MCF 10A (cell line): ENCODE measurements around the gene CSDE1. TPM values are rescaled to one million over a fixed set of nuclear protein-coding genes. Genes with fewer than 3 reads are reported as not detected.
A peak's percentile ranks its signal among the peaks of the same experiment; 100 is the strongest.
"Not testable (repeated sequence)": the region's sequence is repeated elsewhere in the genome, so short reads cannot be mapped to it uniquely, and the experiment has no call there.

Experiments used
- BruUV-seq: library from RNA; stranded (reverse); fragments of 400-500 nt; replicated peaks from 2 replicates; lab custom pipeline; 2021; lab: Mats Ljungman, UMichigan
- CTCF ChIA-PET: fragments of 300-600 bp; sonication (Branson Sonifier 250); formaldehyde crosslinking; extraction: SDS; loops from one replicate; lab custom pipeline; 2021; ENCODE audit warnings: antibody characterized with exemption, inconsistent platforms; lab: Yijun Ruan, JAX
- POLR2A ChIA-PET: fragments of 300-600, 350-650 bp; sonication (Branson Sonifier 250); formaldehyde crosslinking; extraction: SDS; loops from one replicate; lab custom pipeline; 2020; ENCODE audit warnings: antibody characterized with exemption, inconsistent platforms; lab: Yijun Ruan, JAX
- DNase-seq: peaks from one replicate; pipeline ENCODE4 v3.0.0-alpha.2; 2018; ENCODE audit not compliant: unreplicated experiment
- H3K27ac Mint-ChIP-seq: one replicate; pipeline ENCODE4 v1.8.0; 2022; ENCODE audit warnings: mild to moderate bottlenecking, low read depth, mixed read lengths; ENCODE audit not compliant: unreplicated experiment
- H3K27me3 Mint-ChIP-seq: one replicate; pipeline ENCODE4 v1.8.0; 2022; ENCODE audit warnings: mixed read lengths; ENCODE audit not compliant: insufficient read depth, unreplicated experiment
- H3K36me3 Mint-ChIP-seq: one replicate; pipeline ENCODE4 v1.8.0; 2022; ENCODE audit warnings: mild to moderate bottlenecking, moderate library complexity, mixed read lengths; ENCODE audit not compliant: insufficient read depth, unreplicated experiment
- H3K4me1 Mint-ChIP-seq: one replicate; pipeline ENCODE4 v1.8.0; 2022; ENCODE audit warnings: mixed read lengths; ENCODE audit not compliant: insufficient read depth, unreplicated experiment
- H3K4me3 Mint-ChIP-seq: one replicate; pipeline ENCODE4 v1.8.0; 2022; ENCODE audit warnings: mild to moderate bottlenecking, moderate library complexity, mixed read lengths; ENCODE audit not compliant: unreplicated experiment
- H3K9me3 Mint-ChIP-seq: one replicate; pipeline ENCODE4 v1.8.0; 2022; ENCODE audit warnings: mixed read lengths; ENCODE audit not compliant: unreplicated experiment
- intact Hi-C: fragments of 100-400 bp; cut with micrococcal nuclease; formaldehyde crosslinking; loops from 2 replicates; pipeline ENCODE4 v1.14.1; 2022
- total RNA-seq: library from RNA; stranded (reverse); gene quantifications from 2 replicates; pipeline ENCODE4 v1.2.3, GENCODE V29; 2022
- TF ChIP-seq, protein P1 (sequence below): fragments of 200-600 bp; IDR thresholded peaks from one replicate; pipeline ENCODE4 v1.8.0; 2022; ENCODE audit warnings: antibody characterized with exemption, mild to moderate bottlenecking; ENCODE audit not compliant: unreplicated experiment

Gene CSDE1
- total RNA-seq, 1 experiment from 2014 or later = 580 TPM

- H3K27ac Mint-ChIP-seq = peak overlapping the region; percentile 100
- no peaks in the 10 kb centered on the region for H3K27me3 Mint-ChIP-seq
- peaks cover 30% of the 10 kb centered on the region for H3K36me3 Mint-ChIP-seq
- ChIA-PET CTCF (interaction anchor here (1.1 kb wide), 1 partner anchor 11 kb away, joined by 3 read pairs; no protein-coding TSS in a partner anchor), POLR2A (interaction anchor here (0.6 to 5.2 kb wide), 19 partner anchors 9 to 828 kb away, joined by 3 to 43 read pairs (median 3); partner anchors contain the start of genes DENND2C, HIPK1, NRAS and SIKE1)
- peaks cover 35% of the 10 kb centered on the region for H3K4me1 Mint-ChIP-seq
- TF ChIP-seq, protein P1, sequence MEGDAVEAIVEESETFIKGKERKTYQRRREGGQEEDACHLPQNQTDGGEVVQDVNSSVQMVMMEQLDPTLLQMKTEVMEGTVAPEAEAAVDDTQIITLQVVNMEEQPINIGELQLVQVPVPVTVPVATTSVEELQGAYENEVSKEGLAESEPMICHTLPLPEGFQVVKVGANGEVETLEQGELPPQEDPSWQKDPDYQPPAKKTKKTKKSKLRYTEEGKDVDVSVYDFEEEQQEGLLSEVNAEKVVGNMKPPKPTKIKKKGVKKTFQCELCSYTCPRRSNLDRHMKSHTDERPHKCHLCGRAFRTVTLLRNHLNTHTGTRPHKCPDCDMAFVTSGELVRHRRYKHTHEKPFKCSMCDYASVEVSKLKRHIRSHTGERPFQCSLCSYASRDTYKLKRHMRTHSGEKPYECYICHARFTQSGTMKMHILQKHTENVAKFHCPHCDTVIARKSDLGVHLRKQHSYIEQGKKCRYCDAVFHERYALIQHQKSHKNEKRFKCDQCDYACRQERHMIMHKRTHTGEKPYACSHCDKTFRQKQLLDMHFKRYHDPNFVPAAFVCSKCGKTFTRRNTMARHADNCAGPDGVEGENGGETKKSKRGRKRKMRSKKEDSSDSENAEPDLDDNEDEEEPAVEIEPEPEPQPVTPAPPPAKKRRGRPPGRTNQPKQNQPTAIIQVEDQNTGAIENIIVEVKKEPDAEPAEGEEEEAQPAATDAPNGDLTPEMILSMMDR = no peak
- no TSS peak for BruUV-seq
- H3K4me3 Mint-ChIP-seq = peak overlapping the region; percentile 97
- intact Hi-C loops = loop anchor here (2.0 kb wide), 1 partner anchor 40 kb away; the partner anchor contains the start of gene NRAS
- peak; percentile 71 for DNase-seq
- H3K9me3 Mint-ChIP-seq = no peaks in the 10 kb centered on the region
These were observed 782 bp downstream of the CSDE1 start for GRCh38 chr1:114756949-114757454.

- TF ChIP-seq, protein P1 = no peak
- CTCF ChIA-PET = interaction anchor here (0.6 to 1.2 kb wide), 4 partner anchors 12 to 1614 kb away, joined by 3 to 4 read pairs (median 4); no protein-coding TSS in a partner anchor
- POLR2A ChIA-PET = interaction anchor here (0.6 to 5.2 kb wide), 15 partner anchors 11 to 825 kb away, joined by 3 to 43 read pairs (median 3); partner anchors contain the start of genes DENND2C, NRAS and SIKE1
- no peak for DNase-seq
- Mint-ChIP-seq H3K4me3 (peak overlapping the region; percentile 97), H3K27ac (peak overlapping the region; percentile 100), H3K27me3 (no peaks in the 10 kb centered on the region), H3K9me3 (no peaks in the 10 kb centered on the region), H3K36me3 (peaks cover 30% of the 10 kb centered on the region), H3K4me1 (peaks cover 43% of the 10 kb centered on the region)
- BruUV-seq = TSS peak; percentile 28
- intact Hi-C loops = loop anchor here (2.0 kb wide), 1 partner anchor 39 kb away; the partner anchor contains the start of gene NRAS
These were observed 1.5 kb downstream of the CSDE1 start for GRCh38 chr1:114756009-114756892.

DNA sequence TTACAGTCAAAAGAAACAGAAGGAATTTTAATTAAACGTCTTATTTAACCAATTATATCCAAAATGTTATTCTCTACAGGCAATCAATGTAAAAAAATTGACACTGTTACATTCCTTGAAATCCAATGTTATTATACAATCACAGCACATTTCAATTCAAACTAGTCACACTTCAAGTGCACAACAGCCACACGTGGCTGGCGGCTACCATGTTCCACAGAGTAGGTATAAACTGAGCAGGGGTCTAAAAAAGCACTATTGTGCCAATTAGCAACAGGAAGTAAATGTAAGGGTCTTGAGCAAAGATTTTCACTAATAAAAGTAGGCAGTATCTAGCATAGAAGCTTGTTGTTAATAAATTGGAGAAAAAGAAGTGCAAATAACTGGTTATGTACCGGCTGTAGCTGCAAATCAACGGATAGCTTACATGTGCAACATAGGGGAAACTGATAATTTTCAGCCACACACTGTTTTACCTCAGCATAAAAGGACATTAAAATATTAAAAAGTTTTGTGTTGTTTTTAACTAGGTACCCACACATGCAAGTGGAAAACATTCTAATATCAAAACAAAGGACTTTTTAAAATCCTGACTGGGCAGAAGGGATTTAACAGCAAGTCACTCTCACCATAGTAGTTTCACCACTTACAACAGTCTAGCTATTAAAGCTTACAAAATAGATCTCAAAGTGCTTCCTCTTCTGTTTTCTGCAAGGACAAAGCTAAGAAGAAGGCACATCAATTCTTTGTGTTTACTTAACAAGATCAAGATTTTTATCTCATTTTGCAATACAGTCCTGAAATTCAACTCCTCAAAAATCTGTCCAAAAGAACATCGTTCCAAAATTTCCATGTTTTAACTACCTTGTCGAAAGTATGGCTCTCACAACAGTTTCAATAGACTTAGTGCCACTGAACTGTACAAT is 2.5 kb downstream of the CSDE1 start:
- BruUV-seq = no TSS peak
- peak overlapping the region; percentile 97 for H3K4me3 Mint-ChIP-seq
- no peak for DNase-seq
- peaks cover 34% of the 10 kb centered on the region for H3K36me3 Mint-ChIP-seq
- H3K9me3 Mint-ChIP-seq = no peaks in the 10 kb centered on the region
- intact Hi-C loops = no loop called here
- no peaks in the 10 kb centered on the region for H3K27me3 Mint-ChIP-seq
- ChIA-PET POLR2A (interaction anchor here (0.9 to 5.2 kb wide), 4 partner anchors 11 to 39 kb away, joined by 3 to 43 read pairs (median 22); partner anchors contain the start of genes NRAS and SIKE1), CTCF (interaction anchor here (0.6 to 1.2 kb wide), 4 partner anchors 10 to 1615 kb away, joined by 3 to 4 read pairs (median 4); no protein-coding TSS in a partner anchor)
- H3K4me1 Mint-ChIP-seq = peaks cover 53% of the 10 kb centered on the region
- TF ChIP-seq, protein P1 = no peak
- peak overlapping the region; percentile 100 for H3K27ac Mint-ChIP-seq

GRCh38 chr1:114753702-114754101 is 4.1 kb downstream of the CSDE1 start:
- H3K9me3 Mint-ChIP-seq, CTCF ChIA-PET, H3K27me3 Mint-ChIP-seq, DNase-seq, intact Hi-C loops, POLR2A ChIA-PET, H3K4me3 Mint-ChIP-seq, H3K27ac Mint-ChIP-seq, BruUV-seq: not testable (repeated sequence)
- peaks cover 43% of the 10 kb centered on the region for H3K36me3 Mint-ChIP-seq
- H3K4me1 Mint-ChIP-seq = peaks cover 62% of the 10 kb centered on the region
